H9 (cell line): ENCODE measurements around the gene LRRK2. TPM values are rescaled to one million over a fixed set of nuclear protein-coding genes. Genes with fewer than 3 reads are reported as not detected.

Experiments
- DNase-seq: peaks from one replicate; pipeline ENCODE4 v3.0.0-alpha.2; 2017
- H2AFZ ChIP-seq: one replicate; pipeline ENCODE4 v1.6.1; 2013; ENCODE audit warnings: mild to moderate bottlenecking, low read length, control low read depth, moderate library complexity
- H2AK5ac ChIP-seq: 2 replicates; pipeline ENCODE4 v1.6.1; 2013; ENCODE audit warnings: low read length, control low read depth, mixed read lengths; ENCODE audit not compliant: insufficient read length
- H2BK120ac ChIP-seq: one replicate; pipeline ENCODE4 v1.6.1; 2013; ENCODE audit warnings: low read depth, mild to moderate bottlenecking, low read length, control low read depth, inconsistent platforms; ENCODE audit not compliant: poor library complexity, severe bottlenecking
- H2BK12ac ChIP-seq: 2 replicates; pipeline ENCODE4 v1.6.1; 2013; ENCODE audit warnings: low read length, control low read depth, mixed read lengths, low read depth; ENCODE audit not compliant: insufficient read length
- H2BK15ac ChIP-seq: 2 replicates; pipeline ENCODE4 v1.6.1; 2013; ENCODE audit warnings: low read depth, low read length, control low read depth
- H2BK20ac ChIP-seq: one replicate; pipeline ENCODE4 v1.6.1; 2013; ENCODE audit warnings: low read depth, mild to moderate bottlenecking, low read length, control low read depth, inconsistent platforms; ENCODE audit not compliant: poor library complexity, severe bottlenecking
- H2BK5ac ChIP-seq: 2 replicates; pipeline ENCODE4 v1.6.1; 2013; ENCODE audit warnings: low read length, control low read depth, mixed read lengths; ENCODE audit not compliant: insufficient read length
- H3K14ac ChIP-seq: 2 replicates; pipeline ENCODE4 v1.6.1; 2013; ENCODE audit warnings: low read length, control low read depth; ENCODE audit not compliant: insufficient read depth
- H3K18ac ChIP-seq: 2 replicates; pipeline ENCODE4 v1.6.1; 2013; ENCODE audit warnings: low read depth, mild to moderate bottlenecking, mixed read lengths, low read length, control low read depth; ENCODE audit not compliant: insufficient read length
- H3K23ac ChIP-seq: 2 replicates; pipeline ENCODE4 v1.6.1; 2013; ENCODE audit warnings: low read length, control low read depth, mixed read lengths, low read depth; ENCODE audit not compliant: insufficient read length
- H3K23me2 ChIP-seq: 2 replicates; pipeline ENCODE4 v1.6.1; 2013; ENCODE audit warnings: low read depth, mild to moderate bottlenecking, mixed read lengths, low read length, control low read depth; ENCODE audit not compliant: insufficient read length, poor library complexity, severe bottlenecking
- H3K27ac ChIP-seq: 2 replicates; pipeline ENCODE4 v1.5.1; 2013; ENCODE audit warnings: low read length, control low read depth, mixed read lengths, low read depth; ENCODE audit not compliant: insufficient read length
- H3K27me3 ChIP-seq: 2 replicates; pipeline ENCODE4 v1.6.1; 2013; ENCODE audit warnings: low read length, control low read depth, inconsistent platforms; ENCODE audit not compliant: insufficient read depth
- H3K4ac ChIP-seq: 2 replicates; pipeline ENCODE4 v1.6.1; 2013; ENCODE audit warnings: low read depth, mild to moderate bottlenecking, control low read depth, inconsistent platforms, low read length, moderate library complexity
- H3K4me1 ChIP-seq: 2 replicates; pipeline ENCODE4 v1.6.1; 2013; ENCODE audit warnings: low read length, control low read depth, inconsistent platforms; ENCODE audit not compliant: insufficient read depth
- H3K4me2 ChIP-seq: 2 replicates; pipeline ENCODE4 v1.6.1; 2013; ENCODE audit warnings: low read length, control low read depth, mixed read lengths; ENCODE audit not compliant: insufficient read length, insufficient read depth
- H3K56ac ChIP-seq: 2 replicates; pipeline ENCODE4 v1.6.1; 2013; ENCODE audit warnings: low read depth, mild to moderate bottlenecking, mixed read lengths, low read length, control low read depth; ENCODE audit not compliant: insufficient read length
- H3K79me1 ChIP-seq: 2 replicates; pipeline ENCODE4 v1.6.1; 2013; ENCODE audit warnings: low read depth, mild to moderate bottlenecking, moderate library complexity, low read length, control low read depth, inconsistent platforms; ENCODE audit not compliant: insufficient read depth, poor library complexity, severe bottlenecking
- H3K79me2 ChIP-seq: 2 replicates; pipeline ENCODE4 v1.6.1; 2013; ENCODE audit warnings: low read length, control low read depth, inconsistent platforms; ENCODE audit not compliant: insufficient read depth
- H3K9ac ChIP-seq: 2 replicates; pipeline ENCODE4 v1.6.1; 2013; ENCODE audit warnings: low read length, control low read depth, mixed read lengths; ENCODE audit not compliant: insufficient read length; ENCODE audit errors: extremely low read depth
- H3K9me3 ChIP-seq: one replicate; pipeline ENCODE4 v1.6.1; 2013; ENCODE audit warnings: low read depth, low read length, inconsistent platforms; ENCODE audit not compliant: control insufficient read depth
- H3T11ph ChIP-seq: one replicate; pipeline ENCODE4 v1.6.1; 2013; ENCODE audit warnings: mild to moderate bottlenecking, low read length, control low read depth, inconsistent platforms
- H4K20me1 ChIP-seq: one replicate; pipeline ENCODE4 v1.6.1; 2013; ENCODE audit not compliant: control insufficient read depth, insufficient read length, insufficient read depth
- H4K5ac ChIP-seq: 2 replicates; pipeline ENCODE4 v1.6.1; 2013; ENCODE audit warnings: low read depth, mild to moderate bottlenecking, mixed read lengths, low read length, control low read depth; ENCODE audit not compliant: insufficient read length
- H4K8ac ChIP-seq: replicated peaks from 2 replicates; pipeline ENCODE4 v1.6.1; 2013; ENCODE audit warnings: low read length, control low read depth, mixed read lengths, low read depth; ENCODE audit not compliant: insufficient read length
- H4K91ac ChIP-seq: 2 replicates; pipeline ENCODE4 v1.6.1; 2013; ENCODE audit warnings: low read depth, mild to moderate bottlenecking, moderate library complexity, mixed read lengths, low read length, control low read depth; ENCODE audit not compliant: insufficient read length
- H3K27ac Mint-ChIP-seq, 3 experiments: 2 replicates in 2 of 3; 3 replicates in 1 of 3; pipeline ENCODE4 v1.8.0; 2020 to 2021; ENCODE audit warnings: mixed read lengths in 3 of 3, mild to moderate bottlenecking in 1 of 3, moderate library complexity in 1 of 3
- H3K27me3 Mint-ChIP-seq: 2 replicates; pipeline ENCODE4 v1.8.0; 2021; ENCODE audit warnings: low read depth, mild to moderate bottlenecking, moderate library complexity, mixed read lengths
- H3K36me3 Mint-ChIP-seq, 3 experiments: 2 replicates in 2 of 3; 3 replicates in 1 of 3; pipeline ENCODE4 v1.8.0; 2020 to 2021; ENCODE audit warnings: low read depth in 3 of 3, mixed read lengths in 3 of 3; ENCODE audit not compliant: insufficient read depth in 1 of 3
- H3K4me1 Mint-ChIP-seq, 2 experiments: 2 replicates each; pipeline ENCODE4 v1.8.0; 2020; ENCODE audit warnings: mixed read lengths in 2 of 2
- H3K4me3 Mint-ChIP-seq, 2 experiments: 2 replicates in 1 of 2; 3 replicates in 1 of 2; pipeline ENCODE4 v1.8.0; 2020 to 2021; ENCODE audit warnings: mild to moderate bottlenecking in 2 of 2, mixed read lengths in 2 of 2, moderate library complexity in 1 of 2
- H3K9me3 Mint-ChIP-seq, 2 experiments: 2 replicates in 1 of 2; 3 replicates in 1 of 2; pipeline ENCODE4 v1.8.0; 2020; ENCODE audit warnings: mild to moderate bottlenecking in 2 of 2, mixed read lengths in 2 of 2, moderate library complexity in 1 of 2
- WGBS: extraction: QIAGEN DNeasy Blood & Tissue Kit; methylation state at CpG from one replicate; pipeline ENCODE4 v1.1.7; 2013; ENCODE audit warnings: missing lambda C conversion rate, low lambda C conversion rate, mixed read lengths; ENCODE audit not compliant: insufficient read length; ENCODE audit errors: extremely low coverage; 5-methylcytosine and 5-hydroxymethylcytosine counted together
- total RNA-seq: library from RNA; stranded (reverse); gene quantifications from 2 replicates; pipeline ENCODE4 v1.2.1, GENCODE V29; 2021
- TF ChIP-seq, protein P1 (sequence below): fragments of 200-600 bp; sonication (generic); conservative IDR thresholded peaks from 3 replicates; pipeline ENCODE4 v1.8.0; 2021; ENCODE audit warnings: antibody characterized with exemption, mild to moderate bottlenecking

Gene LRRK2
- total RNA-seq, 1 experiment from 2014 or later, result 0.17 TPM

DNA sequence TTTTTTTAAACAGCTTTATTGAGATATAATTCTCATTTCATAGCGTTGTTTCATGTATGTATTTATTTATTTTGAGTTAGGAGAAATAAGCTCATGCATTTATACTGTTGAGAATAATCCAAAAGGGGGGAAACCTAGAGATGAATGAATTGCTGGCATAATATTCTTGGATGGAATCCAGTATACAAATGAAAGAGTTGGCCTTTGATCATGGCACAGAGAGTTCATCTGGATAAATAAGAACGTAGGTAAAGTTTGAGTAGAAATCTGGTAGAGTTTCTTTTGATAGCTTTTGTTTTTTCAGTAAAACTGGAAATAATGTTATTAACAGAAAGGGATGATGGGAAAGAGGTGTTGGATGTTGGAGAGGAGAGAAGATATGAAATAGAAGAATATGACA is 166.2 kb downstream of the LRRK2 start:
- Histone ChIP-seq H2BK20ac (no peak overlapping the region), H4K5ac (no peak overlapping the region), H3K4me2 (no peak overlapping the region), H3K9me3 (no peaks in the 10 kb centered on the region), H2AFZ (no peak overlapping the region), H3K79me2 (no peaks in the 10 kb centered on the region), H4K20me1 (no peaks in the 10 kb centered on the region), H3K4ac (no peak overlapping the region), H2BK15ac (no peak overlapping the region), H3K18ac (no peak overlapping the region), H3K23me2 (no peaks in the 10 kb centered on the region), H3K27me3 (no peaks in the 10 kb centered on the region), H3K79me1 (no peaks in the 10 kb centered on the region), H3K27ac (no peak overlapping the region), H3K9ac (no peak overlapping the region), H2BK12ac (no peak overlapping the region), H3K14ac (no peak overlapping the region), H2BK5ac (no peak overlapping the region), H3K56ac (no peak overlapping the region), H2AK5ac (no peak overlapping the region), H3K23ac (no peak overlapping the region), H2BK120ac (no peak overlapping the region), H3K4me1 (no peaks in the 10 kb centered on the region), H4K91ac (no peak overlapping the region), H3T11ph (no peak overlapping the region), H4K8ac (no peak overlapping the region)
- no peak overlapping the region for H3K4me3 Mint-ChIP-seq
- DNase-seq, result no peak
- H3K4me1 Mint-ChIP-seq, result no peaks in the 10 kb centered on the region; a peak in 1 of 4 replicates
- H3K27me3 Mint-ChIP-seq, result no peaks in the 10 kb centered on the region
- no CpG with 5 or more reads among the region's 2 CpGs for WGBS
- H3K36me3 Mint-ChIP-seq, result 0 out of 7 replicates have a peak, but pooled peaks cover 0 to 4% (median 0%) of the 10 kb centered on the region in 3 experiments
- TF ChIP-seq, protein P1, sequence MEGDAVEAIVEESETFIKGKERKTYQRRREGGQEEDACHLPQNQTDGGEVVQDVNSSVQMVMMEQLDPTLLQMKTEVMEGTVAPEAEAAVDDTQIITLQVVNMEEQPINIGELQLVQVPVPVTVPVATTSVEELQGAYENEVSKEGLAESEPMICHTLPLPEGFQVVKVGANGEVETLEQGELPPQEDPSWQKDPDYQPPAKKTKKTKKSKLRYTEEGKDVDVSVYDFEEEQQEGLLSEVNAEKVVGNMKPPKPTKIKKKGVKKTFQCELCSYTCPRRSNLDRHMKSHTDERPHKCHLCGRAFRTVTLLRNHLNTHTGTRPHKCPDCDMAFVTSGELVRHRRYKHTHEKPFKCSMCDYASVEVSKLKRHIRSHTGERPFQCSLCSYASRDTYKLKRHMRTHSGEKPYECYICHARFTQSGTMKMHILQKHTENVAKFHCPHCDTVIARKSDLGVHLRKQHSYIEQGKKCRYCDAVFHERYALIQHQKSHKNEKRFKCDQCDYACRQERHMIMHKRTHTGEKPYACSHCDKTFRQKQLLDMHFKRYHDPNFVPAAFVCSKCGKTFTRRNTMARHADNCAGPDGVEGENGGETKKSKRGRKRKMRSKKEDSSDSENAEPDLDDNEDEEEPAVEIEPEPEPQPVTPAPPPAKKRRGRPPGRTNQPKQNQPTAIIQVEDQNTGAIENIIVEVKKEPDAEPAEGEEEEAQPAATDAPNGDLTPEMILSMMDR, result no peak
- no peak overlapping the region for H3K27ac Mint-ChIP-seq
- H3K9me3 Mint-ChIP-seq, result no peaks in the 10 kb centered on the region; a peak in 1 of 5 replicates
